ENCODE data around the gene HOXA10.

HOXA10 gene

DNA sequence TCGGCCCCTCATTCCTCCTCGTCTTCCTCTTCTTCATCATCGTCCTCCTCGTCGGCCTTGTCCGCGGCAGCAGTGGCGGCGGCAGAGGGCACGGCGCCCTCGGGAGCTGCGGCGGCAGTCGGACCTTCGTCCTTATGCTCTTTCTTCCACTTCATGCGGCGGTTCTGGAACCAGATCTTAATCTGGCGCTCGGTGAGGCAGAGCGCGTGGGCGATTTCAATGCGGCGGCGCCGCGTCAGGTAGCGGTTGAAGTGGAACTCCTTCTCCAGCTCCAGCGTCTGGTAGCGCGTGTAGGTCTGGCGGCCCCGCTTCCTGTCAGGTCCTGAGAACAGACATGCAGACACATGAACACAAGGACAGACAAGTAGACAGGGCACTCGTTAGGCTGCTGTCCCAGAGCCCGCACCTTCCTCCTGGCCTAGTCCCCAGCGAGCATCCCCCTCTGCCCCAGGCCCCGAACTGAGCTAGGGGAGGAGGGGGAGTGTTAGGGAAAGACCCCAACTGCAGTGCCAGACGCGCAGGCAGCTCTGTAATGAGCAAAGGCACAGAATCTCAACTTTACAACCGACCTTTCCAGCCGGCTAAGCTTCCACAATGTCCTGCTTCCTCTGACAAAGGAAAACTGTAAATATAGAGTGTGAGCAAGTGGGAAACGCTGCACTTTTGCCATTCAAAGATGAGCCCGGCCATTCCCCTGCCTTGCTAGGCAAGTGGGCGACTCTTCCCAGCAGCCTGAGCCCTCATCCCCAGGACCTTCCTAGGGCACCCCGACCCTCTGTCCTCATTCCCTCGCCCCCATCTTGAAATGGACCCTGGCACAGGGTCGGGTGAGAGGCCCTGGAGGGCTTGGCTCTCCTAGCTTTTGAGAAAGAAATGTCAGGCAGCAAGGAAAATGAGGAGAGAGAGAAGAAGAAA is 19.0 kb downstream of the HOXA10 start:
- no peak for DNase-seq

DNA sequence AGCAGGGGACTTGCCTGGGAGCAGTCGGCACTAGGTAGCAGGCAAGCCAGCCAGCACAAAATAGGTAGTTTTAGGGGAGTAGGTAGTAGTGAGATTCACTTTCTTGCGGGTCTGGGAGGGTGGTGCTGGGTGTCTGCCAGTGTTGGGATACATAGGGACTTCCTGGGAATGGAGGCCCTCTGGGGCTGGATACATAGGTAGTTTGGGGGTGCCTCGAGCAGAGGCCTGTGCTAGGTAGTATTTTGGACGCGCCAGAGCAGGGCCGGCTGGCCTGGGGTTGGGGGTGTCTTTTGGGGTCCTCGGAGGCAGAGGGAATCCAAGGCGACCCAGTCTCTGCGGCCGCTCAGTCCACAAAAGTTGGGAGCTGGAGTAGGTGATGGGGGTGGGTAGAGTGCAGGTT is 19.8 kb downstream of the HOXA10 start:
- no peak for DNase-seq

DNA sequence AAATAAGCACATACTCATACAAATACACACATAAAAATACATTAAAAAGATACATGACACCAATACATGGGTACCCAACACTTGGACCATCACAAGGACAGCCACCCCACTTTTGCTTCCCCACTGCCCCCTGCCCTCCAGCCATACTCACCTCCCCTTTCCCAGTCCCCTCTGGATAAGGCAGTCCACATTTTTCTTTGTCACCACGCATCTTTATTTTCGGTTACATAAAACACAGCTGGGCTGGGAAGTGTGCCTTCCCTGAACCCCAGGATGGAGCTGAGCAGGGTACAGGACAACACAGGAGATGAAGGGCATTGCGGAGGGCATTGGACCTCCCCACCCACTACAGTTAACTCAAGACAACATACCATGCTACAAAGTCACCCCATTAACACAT is 20.6 kb downstream of the HOXA10 start:
- no peak for DNase-seq

DNA sequence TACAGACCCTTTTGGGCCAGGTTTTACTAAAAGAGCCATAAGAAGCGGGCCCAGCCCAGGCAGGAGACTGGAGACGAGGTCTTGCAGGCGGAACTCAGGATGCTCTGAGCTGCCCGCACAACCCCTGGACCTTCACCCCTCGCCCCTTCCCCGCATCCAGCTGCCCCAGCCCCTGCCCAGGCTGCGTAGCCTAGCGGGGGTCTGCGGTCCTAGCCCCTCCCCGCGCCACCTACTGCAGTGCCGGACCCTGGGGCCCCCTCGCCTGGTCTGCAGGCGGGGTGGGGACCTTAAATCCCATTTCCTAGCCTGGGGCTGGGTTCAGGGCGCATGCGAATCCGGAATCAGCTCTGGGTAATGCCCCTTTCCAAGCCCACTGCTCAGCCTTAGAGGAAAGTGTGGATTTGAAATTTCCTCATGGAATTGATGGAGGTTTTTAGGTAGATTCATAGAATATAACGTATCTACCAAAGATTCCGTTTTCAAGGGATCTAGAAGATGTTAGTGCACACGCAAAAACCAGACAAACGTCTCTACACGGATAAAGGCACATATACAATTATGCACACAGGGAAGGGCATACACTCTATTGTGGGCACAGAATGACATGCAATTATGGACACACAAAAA is 21.2 kb downstream of the HOXA10 start:
- no peak for DNase-seq

DNA sequence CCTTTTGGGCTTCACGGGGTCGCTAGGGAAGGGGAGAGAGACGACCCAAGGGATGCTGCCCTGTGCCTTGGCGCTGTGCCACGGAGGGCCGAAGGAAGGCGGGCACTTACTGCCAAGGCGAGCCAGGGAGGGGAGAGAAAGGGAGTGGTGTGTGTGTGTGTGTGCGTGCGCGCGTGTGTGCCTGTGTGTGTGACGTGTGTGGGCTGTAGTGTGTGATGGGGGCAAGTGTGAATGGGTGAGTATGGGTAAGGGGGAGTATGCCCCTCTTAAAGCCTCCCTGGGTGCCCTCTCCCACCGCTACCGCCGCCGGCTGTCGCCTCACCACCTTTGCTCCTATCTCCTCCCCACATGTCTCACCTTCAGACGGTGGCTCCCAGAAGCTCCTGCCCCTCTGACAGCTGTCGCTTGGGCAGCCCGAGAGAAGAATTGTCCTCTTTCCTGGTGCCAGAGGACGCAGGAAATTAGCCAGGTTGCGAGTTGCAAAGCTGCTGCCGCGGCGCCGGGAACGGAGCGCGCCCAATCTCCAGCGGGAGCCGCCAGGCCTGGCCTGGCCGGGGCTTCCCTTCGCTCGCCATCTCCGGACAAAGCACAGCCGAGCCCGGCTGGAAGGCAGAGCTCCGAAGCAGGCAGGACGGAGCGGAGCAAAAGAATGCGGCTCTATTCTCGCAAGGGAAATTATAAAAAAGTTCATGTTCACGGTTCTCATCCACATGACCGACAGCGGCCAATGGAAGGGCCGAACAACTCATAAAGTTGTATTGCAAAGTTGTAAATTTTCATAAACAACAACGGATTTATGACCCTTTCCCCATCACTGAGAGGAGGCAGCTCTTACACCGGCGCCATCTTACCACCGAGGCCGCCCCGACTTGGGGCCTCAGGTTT is 21.9 kb downstream of the HOXA10 start, which contains the start of gene HOXA3:
TSS of gene HOXA3 (minus strand) at position 653 of the 885 bp plus-strand sequence. CDS start 41,943 bp downstream, outside the sequence.
- DNase-seq = no peak

DNA sequence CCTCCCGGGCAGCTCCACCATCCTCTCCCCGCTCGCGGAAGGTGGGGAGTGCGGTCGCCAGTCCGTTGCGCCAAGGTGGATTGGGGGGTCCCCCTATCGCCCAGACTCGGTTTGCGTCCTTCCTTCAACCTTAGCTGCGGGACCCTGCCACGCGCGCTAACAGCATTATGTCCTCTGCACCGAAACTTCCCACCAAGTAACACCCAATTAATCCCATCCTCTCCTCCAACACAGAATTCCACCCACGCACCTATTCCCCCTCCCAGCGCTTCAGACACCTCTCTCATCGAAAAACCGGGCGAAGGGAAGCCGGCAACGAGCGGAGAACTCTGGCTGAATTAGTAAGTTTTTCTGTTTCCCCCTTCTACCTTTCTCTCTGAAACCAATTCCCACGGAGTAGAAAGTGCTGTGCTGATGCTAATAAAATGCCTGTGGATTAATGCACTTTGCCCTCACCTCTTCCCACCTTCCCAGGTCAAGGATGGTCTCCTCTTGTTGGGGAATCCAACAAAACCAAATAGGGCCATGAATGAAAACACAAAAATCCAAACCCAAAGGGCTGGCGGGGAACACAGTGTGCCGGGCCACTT is 22.7 kb downstream of the HOXA10 start:
- DNase-seq = no peak

DNA sequence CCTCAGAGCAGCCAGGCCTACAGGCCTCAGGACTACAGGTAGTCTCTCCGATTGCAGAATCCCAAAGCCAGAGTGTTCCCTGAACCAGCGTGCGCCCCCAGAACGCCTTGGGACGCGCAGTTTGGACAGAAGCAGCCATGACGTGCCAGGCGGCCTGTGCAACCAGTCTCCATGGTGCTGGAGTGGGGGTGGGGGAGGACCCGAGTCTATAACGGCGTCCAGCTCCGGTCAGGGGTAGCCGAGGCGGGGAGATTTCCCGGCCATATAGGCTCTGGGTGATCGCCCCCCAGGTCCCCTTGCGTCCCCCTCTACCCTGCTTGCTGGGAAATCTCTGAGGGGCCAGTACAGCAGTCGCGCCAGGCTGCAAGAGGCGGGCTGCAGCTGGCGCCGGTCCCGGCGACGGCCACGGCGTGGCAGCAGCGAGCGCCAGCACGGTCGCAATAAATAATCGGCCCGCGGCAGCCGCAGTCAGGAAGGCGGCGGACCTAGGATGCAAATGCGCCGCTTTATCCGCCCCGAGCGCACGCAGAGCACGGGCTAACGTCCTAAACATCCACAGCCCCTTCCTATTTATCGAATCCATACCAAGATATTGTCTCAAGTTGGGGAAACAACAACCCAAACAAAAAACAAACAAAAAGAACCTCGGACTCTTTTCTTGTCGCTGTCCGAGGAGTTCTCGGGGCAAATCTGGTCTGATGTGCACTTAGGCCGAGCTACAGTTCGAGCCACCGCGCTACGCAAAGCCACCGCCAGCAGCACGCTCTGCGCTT is 23.4 kb downstream of the HOXA10 start:
- peak; percentile 91 for DNase-seq

DNA sequence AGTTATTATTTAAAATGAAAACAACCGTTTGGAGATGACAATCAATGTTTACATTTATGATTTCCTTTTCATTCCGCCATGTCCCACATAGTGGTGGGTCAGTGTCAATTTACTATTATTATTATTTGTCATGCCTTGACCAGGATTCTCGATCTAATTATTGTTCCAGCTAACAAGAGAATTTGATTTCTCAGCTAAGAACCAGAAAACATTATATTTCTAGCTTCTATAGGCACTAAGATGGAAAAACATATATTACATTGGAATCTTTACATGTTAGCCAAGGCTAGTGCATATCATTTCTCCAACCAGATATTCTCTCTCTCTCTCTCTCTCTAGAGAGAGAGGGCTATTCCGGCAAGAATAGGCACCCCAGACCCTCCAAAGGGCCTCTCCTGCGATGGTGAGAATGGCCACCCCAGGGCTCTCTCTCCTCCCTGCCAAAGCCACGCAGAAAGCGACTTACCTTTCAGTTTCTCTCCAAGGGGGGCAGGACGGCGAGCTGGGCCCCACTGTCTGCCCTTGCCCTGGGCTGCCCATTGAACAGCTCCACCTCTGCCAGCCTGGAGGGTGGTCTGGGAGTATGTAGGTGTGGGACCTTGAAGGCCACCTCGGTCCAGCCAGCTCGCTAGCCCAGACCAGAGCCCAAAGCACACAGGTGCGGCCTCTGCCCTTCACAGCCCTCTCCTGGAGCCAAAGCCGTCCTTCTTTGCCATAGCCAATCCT is 24.1 kb downstream of the HOXA10 start:
- no peak for DNase-seq

DNA sequence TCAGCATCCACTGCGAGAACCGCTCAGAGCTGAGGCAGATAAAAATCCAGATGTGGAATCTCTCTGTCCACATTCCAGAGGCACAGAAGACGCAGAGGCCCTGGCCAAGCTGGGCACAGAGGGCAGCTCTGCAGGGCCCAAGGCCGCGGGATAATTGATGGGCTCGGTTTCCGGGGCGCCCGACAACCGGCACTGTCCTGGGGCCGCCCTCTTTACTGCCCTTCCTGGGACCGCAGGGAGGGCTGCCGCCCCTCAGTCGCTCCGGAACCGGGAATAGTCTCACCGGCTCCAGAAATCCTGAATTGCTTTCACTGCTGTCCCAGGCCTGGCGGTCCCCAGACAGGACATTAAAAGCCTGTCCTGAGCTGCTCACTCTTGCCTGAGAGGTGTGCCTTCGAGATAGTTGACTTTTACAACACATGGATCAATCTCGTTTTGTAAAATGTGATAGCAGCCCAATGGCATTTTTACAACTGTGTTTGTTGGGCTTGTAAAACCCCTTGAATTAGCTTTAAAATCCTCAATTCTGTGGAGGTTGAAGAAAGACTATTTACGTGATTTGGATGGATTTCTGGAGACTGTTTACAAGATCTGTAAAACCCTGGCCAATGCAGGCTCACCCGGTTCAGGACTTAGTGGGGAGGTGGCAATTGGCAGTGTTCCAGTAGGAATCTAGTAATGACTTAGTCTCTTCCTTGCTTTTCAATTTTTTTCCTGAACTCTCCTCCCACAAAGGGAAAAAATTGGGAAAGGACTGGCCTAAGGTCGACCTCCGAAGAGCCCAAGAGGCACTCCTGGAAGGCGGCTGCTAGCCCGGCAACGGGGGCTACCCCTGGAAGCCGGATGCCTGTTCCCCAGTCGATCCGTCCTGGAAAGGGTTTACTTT is 25.1 kb downstream of the HOXA10 start:
- DNase-seq = no peak

DNA sequence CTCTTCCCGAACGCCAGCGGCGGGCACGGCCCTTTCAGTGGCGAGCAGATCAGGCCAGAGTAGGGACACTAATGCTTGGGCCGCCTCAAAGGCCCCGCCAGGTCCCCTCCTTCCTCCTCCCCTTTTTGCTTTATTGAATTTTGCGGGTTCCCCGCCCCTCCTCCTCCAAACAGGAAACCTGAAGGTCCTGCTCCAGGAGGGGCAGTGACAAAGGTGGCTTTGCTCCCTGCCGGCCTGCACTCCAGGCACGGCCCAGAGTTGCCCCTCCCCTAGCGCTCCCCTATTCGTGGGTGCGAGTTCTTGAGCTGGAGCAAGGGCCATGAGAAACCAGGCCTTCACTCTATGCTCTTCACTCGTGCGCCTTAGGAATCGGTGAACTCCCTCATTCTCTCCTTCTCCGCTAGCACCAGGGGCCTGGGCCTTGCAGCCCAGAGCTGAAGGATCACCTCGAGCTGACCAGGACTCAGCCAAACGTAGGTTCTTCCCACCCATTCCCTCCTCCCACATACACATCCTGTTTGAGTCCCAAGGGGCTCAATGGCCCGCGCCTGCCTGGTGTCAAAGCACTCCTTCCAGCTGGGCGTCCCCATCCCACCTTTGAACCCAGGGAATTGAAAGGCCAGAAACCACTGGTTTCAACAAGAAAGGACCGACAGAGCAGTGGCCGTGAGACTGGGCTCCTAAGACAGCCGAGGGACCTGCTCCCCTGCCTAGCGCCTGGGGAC is 25.9 kb downstream of the HOXA10 start:
- no peak for DNase-seq

DNA sequence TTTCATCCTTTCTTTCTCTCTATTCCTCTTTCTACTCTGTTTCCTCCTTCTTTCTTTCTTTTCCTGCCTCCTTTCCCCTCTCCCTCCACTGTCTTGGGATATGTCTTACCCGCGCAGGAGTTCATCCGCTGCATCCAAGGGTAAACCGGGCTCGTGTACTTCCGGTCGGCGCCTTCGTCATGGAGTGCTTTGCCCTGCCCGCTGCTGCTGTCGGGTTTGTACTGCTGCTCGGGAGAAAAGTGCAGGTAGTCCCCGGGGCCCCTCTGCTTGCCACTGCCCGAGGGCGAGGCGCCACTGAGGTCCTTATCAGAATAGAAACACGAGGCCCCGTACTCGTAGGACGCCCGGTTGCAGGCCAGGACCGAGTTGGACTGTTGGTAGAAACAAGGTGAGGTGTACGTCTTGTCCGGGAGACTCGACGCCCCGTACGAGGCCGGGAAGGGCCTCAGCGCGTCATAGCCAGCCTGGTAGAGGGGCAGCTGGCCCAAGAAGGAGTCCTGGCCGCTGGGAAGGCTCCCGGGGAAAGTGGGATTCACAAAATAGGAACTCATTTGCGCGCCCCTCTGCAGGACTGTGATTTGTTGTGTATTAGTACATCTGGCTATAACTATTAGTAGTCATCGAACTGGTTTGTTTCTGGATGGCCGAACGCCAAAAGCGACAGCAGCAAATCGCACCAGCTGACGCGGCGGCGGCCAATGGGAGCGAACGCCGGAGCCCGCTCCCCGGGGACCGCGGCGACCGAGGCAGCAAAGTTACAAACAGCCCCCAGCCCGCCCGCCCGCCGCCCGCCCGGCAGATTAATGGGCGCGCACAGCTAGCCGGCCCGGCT is 26.7 kb downstream of the HOXA10 start, which contains the start of gene HOXA6:
TSS of gene HOXA6 (minus strand) at position 576 of the 832 bp plus-strand sequence. CDS start at position 551, 25 bp downstream.
- DNase-seq = no peak

DNA sequence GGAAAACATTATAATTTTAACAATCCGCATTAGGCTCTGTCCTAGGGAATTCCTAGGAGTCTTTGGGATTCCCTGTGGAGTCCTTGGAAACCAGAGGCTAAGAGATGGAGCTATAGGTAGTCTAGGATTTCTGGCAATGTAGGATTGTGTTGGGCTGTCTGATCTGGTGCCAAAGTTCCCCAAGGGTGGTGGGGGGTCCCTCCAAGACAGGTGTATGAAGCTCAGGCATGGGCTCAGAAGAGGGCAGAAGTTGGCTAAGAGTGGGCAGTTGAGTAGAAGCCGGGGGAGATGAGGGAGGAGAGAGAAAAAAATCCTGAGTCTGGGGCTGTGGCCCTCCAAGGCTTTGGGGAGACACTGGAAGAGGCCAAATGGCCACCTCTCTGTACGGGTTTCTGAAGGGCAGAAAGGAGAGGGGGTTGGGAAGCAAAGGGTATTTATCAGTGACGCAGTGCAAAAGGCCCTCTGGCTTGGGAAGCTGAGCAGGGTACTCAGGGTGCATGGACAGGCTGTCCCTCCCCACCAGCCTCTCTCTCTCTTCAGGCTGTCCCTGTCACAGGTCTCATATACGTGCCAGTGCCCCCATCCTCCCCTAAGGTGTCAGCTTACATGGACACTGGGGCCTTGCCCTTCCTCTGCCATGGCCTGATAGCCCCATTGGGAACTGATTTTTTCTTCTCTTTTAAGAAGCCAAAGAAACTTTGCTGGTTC is 27.5 kb downstream of the HOXA10 start:
- DNase-seq = no peak

DNA sequence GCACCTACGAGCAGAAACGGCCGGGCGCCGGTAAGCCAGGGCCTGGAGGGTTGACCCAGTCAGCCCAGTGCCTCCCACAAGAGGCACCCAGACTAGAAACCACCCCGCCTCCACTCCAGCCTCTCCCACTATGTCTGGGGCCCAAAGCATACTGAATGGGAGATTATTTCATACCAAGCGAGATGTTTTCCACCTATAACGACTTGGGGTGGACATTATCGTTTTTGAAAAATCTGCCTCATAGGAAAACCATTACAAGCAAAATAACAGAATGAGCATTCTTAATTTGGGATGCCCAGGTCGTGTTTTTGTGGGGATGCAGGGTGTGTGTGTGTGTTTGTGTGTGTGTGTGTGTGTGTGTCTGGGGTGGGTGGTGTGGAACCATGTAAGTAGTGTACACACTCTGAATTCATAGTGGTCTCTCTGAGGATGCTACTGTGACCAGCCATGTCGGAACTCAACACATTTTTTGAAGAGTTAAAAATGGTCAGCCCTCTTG is 28.2 kb downstream of the HOXA10 start:
- DNase-seq = no peak

DNA sequence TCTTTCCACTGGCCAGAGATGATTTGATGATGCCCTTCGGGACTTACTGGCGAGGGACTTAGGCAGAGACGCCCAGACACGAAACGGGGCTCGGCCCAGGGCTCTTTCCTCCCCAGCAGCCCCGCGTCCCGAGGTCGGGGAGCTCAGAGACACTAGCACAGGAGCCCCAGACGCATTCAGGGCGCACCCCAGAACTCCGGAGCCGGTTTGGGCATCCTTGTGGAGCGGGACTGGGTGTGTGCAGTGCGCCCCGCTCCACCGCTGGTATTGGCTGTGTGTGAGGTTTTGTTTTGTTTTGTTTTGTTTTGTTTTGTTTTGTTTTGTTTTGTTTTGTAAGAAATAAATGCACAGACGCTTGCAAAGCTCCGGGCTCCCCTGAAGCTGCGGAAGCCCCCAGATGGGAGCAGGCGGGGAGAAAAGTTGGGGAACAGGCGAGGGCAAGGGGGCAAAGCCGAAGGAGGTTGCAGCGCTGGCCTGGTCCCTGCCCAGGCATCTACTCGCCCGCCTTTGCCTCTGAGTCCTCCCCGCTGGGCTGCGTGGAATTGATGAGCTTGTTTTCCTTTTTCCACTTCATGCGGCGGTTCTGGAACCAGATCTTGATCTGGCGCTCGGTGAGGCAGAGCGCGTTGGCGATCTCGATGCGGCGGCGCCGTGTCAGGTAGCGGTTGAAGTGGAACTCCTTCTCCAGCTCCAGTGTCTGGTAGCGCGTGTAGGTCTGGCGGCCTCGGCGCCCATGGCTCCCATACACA is 28.8 kb downstream of the HOXA10 start:
- DNase-seq = no peak

DNA sequence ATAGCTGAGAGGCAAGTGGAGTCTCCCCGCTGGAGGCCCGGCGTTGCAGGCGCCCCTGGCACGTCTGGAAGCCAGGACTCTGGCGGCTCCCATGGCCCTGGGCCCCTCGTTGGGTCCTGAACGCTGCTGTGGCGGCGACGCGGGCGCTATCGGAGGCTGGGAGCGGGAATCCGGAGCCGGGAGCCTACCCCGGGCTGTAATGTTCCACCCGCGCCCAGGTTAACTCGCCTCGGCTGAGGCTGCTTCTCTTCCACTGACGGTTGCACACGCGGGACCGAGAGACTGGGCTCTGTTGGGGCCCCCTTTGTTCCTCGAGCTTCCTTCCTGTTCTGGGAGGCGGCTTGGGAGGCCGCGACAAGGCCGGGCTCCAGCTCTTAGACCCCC is 29.3 kb downstream of the HOXA10 start:
- no peak for DNase-seq

DNA sequence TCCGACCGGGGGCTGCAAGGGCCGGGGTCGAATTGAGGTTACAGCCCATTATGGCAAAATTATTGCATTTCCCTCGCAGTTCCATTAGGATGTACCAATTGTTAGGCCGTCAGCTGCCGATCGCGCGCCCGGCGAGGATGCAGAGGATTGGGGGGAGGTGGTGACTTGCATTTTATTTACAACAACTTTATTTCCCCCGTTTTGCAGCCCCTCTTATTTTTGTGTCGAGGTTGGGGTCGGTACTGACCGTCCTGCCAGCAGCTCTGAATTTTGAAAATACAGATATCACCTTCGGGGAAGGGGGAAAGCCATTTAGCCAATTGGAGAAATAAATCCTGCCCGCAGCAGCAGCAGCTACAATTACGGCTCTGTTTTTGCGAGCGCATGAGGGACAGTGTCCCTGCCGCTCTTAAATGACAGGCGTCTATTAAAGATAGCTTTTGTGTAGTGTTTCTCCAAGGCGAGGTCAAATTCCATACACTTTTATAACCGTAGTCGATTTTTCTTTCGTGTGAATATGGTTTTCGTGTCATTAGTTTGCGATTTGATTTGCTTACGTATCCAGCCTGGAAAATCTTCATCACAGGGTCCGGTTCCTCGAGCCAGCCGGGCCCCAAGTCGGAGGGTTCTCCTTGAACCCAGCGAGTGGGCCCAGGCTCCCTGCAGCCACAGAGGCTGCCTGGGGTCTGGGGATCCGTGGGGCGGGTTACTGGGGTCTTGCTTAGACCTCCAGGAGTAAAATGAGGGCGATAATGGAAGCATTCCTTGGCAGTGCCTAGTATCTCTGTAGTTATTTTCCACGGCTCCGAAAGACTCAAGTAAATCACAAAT is 30.0 kb downstream of the HOXA10 start:
- DNase-seq = no peak
